NCI-H187 (cell line): ENCODE measurements around the gene HPSE2.
"Not testable (repeated sequence)": the region's sequence is repeated elsewhere in the genome, so short reads cannot be mapped to it uniquely, and the experiment has no call there.

Experiments used
- DNase-seq, 2 experiments: peaks; one replicate each; lab custom pipeline; 2025; lab: John Stamatoyannopoulos, UW

Gene HPSE2

DNA sequence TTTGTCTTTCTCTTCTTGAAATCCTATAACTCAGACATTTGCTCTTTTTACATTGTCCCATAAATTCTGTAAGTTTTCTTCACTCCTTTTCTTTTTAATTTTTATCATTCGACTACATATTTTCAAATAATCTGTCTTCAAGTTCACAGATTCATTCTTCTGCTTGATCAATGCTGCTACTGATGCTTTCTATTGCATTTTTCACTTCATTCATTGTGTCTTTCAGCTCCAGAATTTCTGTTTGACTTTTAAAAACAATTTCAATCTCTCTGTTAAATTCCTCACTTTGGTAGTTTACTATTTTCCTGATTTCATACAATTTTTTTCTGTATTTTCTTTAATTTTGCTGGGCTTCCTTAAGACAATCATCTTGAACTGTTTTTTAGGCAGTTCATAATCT, 230.4 kb downstream of the HPSE2 start:
- DNase-seq: no peak

DNA sequence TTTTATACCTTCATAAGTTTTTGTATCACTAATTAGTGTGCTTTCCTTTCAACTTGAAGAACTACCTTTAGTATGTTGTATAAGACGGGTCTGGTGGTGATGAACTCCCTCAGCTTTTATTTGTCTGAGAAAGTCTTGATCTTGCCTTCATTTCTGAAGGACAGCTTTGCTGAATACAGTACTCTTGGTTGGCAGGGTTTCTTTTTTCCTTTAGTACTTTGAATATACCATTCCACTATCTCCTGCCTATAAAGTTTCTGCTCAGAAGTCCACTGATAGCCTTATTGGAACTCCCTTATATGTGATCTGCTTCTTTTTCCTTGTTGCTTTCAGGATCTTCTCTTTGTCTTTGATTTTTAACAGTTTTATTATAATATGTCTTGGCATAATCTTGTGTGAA, 230.9 kb downstream of the HPSE2 start:
- no peak for DNase-seq

DNA sequence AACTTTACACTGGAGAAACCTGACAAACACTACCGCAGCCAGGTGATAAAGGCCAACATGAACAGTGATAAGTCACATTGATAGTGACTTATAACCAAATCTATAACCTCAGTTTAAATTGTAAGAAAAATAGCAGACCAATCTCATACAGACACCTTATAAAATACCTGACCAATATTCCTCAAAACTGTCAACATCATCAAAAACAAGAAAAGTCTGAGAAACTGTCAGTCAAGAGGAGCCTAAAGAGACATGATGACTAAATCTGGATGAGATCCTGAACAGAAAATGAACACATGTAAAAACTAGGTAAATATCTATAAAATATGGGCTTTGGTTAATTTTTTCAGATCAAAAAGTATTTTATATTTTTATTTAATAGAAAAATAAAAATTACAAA, 233.3 kb downstream of the HPSE2 start:
- DNase-seq: no peak

DNA sequence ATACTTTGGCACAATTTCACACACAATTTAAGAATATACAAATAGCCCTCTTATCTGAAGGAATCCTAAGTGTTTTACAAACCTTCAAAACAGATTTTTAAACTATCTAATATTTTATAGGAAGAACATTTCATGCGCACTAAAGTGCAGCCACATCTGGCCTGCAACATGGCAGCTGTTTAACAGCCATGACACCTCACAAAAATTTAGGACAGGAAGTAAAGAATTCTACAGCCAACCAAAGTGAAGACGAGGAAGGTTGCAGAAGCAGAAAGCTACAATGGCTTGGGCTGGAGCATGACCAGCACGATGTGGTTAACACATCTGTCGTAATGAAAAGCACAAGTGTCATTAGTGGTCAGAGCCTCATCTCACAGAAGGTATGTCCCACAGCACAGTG, 238.1 kb downstream of the HPSE2 start:
- DNase-seq: no peak

DNA sequence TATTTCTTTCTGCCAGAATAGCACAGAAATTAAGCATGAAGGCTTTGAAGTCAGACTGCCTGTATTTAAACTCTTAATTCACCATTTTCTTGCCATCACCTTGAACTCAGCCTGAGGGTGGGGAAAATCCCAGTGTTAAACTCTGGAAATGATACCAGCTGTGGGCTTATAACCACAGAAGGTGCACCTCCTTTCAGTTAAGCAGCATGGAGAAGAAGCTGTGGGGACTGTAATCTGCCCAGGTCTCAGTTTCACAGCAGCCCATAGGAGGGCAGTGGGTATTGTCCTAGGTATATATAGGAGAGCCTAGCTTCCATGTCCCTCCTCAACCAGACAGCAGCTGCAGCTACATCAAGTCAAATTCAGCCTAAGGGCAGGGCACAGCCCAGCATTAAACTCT, 241.6 kb downstream of the HPSE2 start:
- no peak for DNase-seq

DNA sequence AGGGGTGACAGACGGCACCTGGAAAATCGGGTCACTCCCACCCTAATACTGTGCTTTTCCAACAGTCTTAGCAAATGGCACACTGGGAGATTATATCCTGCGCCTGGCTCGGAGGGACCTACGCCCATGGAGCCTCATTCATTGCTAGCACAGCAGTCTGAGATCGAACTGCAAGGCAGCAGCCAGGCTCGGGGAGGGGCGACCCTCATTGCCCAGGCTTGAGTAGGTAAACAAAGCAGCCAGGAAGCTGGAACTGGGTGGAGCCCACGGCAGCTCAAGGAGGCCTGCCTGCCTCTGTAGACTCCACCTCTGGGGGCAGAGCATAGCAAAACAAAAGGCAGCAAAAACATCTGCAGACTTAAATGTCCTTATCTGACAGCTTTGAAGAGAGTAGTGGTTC, 251.9 kb downstream of the HPSE2 start:
- not testable (repeated sequence) for DNase-seq

DNA sequence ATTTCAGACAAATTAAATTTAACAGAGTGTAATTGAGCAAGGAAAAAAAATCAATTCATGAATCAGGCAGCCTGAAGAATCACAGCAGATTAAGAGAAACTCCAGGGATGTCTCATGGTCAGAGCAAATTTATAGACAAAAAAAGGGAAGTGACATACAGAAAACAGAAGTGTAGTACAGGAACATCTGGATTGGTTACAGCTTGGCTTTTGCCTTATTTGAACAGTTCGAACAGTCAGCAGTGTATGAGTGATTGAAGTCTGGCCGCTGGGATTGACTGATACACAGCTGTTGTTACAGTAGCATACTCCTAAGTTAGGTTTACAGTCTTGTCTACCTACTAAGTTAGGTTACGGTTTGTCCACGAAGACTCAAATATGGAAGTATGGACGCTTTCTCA, 255.3 kb downstream of the HPSE2 start:
- no peak for DNase-seq

DNA sequence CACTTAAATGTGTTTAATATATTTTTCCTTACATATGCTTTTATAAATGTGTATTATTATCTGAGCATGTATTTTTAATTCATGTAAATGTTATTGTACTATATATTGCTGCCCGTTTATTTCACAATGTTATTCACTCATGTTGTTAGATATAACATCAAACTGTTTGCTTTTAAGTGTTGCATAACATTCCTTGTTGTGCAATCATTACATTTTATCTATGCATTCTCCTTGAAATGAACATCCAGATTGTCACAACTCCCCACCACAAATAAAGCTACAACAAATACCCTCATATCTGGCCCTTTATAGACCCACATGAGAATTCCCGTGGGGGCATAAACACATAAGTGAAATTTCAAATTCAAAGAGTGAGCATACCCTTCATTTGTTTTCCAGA, 264.2 kb downstream of the HPSE2 start:
- DNase-seq: no peak

DNA sequence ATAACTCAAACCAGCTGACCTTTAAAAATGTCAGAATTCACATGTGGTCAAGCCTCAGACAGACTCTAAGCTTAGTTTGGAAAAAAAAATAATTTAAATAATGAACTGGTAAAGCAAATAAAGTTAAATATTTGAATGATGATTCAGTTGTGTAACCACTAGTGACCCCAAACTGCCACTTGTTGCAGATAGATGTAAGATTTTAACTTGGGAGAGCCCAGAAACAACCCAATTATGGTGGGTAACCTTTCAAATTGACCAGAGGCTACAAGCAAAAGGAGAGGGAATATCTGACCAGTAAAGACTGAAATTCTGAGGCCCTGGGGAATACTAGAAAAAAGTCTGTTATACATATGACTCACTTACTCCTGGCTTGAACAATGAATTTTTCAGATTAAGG, 268.1 kb downstream of the HPSE2 start:
- no peak for DNase-seq

DNA sequence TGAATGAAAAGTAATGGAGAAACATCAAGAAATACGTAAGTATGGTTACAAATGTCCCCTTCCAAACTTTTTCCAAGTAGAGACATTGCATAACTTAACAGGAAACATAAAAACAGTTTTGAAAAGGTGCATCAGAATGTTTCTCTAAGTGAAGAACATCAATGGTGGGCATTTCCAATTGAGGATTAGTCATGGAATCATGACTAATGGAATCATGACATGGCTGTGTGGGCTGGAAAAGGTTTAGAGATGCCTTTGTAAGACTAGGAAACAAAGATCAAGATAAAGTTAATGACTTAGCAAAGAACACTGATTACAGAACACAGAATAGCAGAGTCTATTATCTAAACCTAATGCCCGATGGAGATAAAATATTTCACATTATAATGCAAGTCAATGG, 272.0 kb downstream of the HPSE2 start:
- no peak for DNase-seq

DNA sequence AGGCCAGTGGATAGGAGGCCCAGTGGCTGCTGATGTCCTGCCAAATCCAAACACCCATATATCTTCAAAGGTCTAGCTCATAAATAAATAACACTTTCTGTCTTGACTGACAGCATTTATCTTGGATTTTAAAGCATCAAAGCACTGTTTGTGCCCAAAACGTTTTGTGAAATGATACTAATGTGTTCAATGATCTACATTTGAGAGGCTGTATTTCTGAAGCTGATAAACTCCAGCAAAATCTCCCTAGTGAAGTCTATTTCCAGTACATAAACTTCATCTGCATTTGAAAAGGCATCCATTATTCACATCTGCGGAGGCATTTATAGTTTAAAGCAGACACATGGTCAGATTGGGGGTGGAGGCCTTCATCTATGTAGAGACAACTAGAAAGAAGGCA, 276.3 kb downstream of the HPSE2 start:
- DNase-seq: no peak

DNA sequence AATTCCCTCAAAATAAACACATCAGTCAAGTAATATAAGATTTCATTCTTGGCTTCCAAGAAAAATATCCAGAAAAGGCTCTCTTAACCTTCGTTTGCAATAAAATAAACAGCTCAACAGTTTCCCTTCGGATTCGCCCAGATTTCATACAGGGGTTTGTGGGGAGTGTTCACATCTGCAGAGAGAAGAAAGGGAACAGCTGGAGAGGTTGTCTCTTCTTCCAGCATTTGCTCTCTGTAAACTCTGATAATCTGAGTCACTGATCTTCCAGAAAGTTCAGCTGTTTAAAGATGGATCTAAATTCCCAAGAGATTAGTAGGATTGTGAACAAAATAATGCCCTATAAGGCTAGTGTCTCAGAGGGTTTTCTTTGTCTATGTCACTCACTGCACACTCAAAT, 277.9 kb downstream of the HPSE2 start:
- no peak for DNase-seq

DNA sequence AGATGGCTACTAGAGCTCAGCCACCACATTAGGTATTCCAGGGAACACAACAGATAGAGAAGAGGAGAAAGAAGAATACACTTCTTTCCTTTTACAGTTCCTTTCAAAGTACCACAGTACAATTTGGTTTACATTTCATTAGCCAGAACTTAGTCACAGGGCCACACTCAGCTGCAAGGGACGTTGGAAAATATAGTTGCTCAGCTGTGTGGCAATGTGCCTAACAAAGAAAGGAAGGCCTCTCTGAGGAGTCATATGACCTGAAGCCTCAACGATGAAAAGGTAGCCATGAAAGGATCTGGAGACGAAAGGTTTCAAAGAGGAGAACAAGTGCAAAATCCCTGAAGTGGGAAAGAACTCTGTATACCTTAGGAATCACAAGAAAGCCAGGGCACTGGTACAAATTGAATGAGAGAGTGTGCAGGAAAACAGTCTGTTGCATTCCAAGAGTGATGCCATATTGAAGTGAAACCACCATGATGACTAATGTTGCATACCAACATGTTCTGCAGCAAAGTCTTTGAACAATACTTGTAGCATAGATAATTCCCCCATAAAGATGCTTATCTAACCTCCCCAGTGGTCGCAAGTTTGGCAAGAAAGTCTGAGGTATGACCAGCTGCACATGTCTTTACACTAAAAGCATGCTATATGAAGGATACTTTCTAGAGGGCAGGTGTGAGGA, 278.9 kb downstream of the HPSE2 start:
- DNase-seq: no peak

DNA sequence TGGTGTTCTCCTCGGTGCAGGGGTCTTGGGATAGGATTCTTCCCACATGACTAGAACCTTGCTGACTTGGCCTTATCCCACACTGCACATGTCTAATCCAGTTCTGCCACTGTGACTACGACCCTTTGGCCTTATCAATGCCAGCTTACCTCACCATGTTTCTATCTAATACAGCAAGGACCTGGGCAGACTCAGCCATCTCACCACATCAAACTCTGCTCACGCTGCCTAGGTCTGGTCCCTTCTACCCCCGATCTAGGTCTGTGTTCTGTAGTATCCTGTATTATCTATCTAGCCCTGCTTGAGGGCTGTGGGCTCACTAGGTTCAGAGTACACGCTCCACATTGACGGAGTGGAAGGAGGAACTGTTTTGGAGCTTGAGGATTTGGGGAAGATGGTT, 282.4 kb downstream of the HPSE2 start:
- DNase-seq: no peak

DNA sequence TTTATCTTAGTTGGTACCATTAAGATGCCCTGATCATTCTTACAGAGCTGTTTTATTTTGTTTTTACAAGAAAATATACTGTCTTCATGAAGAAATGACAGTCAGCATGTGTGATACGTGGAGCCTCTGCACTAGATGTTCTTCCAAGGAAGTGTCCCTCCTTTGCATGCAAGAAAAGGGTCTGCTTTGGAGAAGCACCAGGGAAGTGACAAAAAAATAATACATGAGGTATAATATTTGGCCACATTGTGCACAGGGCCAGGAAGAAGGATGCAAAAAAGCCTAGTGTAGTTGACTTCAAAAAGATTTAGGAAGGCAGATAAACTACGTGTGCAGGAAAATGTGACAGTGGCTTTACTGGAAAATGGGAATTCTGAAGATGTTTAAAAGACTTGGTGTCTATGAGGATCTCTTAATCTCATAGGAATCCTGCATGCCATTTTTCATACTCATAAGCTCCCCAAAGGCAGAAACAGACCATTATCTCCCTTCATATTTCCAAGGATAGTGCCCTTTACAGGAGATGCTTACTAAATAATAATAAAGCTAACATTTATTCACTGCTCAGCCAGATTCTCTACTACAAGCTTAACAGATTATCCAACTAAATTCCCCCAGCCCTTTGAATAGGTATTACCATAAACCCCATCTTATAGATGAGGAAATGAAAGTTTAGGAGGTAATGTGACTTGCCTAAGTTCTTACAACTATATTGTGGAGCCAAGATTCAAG, 284.2 kb downstream of the HPSE2 start:
- no peak for DNase-seq

DNA sequence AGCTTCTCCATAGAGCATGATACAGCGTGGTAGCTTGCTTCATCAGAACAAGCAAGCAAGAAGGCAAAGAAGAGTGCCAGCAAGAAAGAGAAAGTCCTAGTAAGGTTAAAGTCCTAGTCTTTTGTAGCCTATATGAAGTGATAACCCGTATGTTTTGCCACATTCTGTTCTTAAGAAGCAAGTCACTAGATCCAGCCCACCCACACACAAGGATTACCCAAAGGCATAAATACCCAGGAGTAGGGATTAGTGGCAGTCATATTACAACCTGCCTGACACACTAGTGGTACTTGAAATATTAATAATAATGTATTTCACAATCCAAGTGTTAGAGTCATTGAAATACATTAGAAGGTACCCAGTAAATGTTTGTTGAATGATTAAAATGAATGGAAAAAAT, 285.5 kb downstream of the HPSE2 start:
- DNase-seq: no peak

DNA sequence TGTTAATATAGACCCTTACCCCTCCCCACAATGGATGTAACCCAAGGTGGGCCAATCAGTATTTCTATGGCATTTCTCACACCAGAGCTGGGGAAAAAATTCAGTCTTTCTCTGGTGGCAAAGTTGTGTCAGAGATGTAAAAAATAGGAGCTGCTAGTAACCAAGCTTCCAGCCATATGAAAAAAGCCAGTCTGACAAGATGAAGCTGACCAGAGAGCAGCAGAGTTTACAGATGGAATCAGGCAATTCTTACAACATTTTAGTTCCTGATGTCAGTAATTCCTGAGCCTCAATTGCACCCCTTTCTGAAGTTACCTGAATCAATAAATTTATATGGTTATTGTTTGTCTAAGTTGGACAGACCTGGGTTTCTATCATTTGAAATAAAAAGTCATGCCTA, 286.3 kb downstream of the HPSE2 start:
- DNase-seq: no peak

DNA sequence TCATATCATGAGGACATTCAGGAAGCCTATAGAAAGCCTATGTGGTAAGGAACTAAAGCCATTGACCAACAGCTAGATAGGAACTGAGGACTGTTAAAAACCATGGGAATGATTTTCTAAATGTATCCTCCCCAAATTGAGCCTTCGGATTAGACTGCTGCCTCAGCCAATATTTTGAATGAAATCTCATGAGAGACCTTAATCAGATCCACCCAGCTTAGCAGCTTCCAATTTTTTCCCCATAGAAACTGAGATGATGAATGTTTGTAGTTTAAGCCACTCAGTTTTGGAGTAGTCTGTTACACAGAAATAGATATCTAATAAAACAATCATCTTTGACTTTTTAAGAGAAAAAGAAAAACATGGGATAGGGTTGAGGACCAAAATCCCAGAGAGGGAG, 292.0 kb downstream of the HPSE2 start:
- DNase-seq: no peak

DNA sequence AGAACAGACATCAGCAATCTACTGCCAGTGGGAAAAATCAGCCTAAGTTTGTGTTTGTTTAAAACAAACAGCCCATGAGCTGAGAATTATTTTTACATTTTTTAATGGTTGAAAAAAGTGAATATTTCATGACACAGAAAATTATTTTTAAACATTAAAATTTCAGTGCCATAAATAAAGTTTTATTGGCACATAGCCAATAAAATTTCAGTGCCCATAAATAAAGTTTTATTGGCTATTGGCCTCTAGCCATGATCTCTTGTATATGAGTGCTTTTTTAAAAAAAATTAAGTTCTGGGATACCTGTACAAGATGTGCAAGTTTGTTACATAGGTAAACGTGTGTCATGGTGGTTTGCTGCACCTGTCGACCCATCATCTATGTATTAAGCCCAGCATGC, 305.9 kb downstream of the HPSE2 start:
- no peak for DNase-seq

DNA sequence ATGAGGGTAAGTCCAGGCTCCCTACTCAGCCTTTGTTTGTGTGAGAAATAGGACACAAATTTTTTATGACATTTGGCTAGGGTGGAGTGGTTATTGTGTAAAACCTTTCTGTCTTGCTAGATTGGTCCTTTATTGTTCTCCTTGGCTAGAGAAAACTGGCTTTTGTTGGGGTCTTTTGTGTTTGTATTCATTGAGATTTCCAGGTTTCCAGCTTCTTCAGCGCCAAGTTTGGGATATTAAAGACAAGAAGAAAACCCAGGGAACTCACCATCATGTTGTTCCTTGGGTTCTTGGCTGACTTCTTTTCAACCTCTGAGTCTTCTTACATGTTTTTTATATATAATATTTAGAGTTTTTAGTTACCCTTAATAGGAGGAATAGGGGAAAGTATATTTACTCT, 310.0 kb downstream of the HPSE2 start:
- no peak for DNase-seq

DNA sequence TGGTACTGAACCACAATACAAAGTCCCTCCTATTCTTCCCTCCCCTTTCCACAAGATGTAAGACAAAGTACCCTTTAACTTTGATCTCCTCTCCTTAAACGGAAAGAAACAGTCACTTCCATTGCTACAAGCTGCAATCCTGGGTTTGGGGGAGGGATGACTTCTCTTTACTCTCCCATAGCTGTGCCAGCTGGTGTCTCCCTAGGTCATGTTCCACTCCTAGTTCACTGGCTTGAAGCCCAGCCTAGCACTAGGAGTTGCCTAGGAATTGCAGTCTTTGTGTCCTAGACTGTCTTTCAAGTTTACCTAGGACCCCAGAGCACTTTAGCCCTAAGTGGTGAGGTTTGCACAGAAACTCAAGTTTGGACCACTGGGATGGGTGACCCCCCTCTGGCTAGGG, 311.1 kb downstream of the HPSE2 start:
- DNase-seq: no peak

DNA sequence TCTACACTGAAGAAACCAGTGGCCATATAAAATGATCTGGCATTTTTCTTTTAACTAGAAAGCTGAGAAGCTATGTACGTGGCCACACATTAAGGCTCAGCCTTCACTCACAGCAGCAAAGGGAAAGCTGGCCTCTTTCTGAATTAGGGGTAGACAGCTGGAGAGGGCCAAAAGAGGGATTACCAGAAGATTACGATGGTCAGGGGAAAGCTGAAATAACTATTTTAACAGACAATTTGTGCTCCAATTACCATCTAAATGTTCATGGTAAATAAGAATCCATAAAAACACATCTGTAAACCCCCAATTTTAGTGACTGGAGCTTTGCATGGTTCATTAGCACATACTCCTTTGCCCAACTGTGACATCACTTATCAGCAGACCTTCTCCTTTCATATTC, 314.3 kb downstream of the HPSE2 start:
- DNase-seq: no peak

DNA sequence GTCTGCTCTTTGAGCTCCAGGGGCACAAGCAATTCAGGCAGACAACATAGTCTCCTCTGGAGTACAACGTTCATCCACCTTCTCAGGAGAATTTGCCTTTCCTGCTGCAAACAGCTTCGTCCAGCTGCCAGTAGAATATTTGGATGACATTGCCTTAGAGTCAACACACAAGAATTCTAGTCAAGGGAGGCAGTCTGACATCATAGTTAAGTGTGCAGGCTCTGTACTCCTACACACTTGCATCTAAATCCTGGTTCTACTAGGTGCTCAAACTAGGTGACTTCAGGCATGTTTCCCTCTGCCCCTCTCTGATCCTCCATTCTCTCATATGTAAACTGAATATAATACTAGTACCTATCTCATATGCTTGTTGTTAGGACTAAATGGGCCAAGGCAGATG, 314.8 kb downstream of the HPSE2 start:
- no peak for DNase-seq

DNA sequence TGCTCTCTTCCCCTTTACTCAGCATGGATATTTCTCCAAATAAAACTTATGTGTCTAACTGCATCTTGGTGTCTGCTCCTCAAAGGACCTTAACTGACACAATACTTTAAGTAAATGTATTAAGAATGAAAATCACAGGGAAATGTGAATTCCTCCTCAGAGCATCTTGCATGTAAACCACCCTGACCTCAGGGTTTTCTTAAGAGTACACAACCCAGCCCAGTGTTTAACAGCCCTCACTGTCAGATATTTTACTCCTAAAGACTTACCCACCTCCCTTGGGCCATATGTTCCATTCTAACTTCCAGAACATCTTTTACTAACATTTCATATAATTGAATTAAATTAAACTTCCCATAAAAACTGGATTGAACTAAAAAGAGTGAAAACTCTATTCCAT, 315.3 kb downstream of the HPSE2 start:
- no peak for DNase-seq
